HG03575 (cell line): ENCODE results near the gene JSRP1.
"Not testable (repeated sequence)": the region's sequence is repeated elsewhere in the genome, so short reads cannot be mapped to it uniquely, and the experiment has no call there.

Experiments
- ATAC-seq: cut with Tn5 transposase; IDR thresholded peaks from one replicate; pipeline ENCODE4 v1.9.1; 2021; ENCODE audit not compliant: unreplicated experiment, insufficient number of reproducible peaks, low FRiP score; ENCODE audit errors: extremely low read depth

The JSRP1 gene

DNA sequence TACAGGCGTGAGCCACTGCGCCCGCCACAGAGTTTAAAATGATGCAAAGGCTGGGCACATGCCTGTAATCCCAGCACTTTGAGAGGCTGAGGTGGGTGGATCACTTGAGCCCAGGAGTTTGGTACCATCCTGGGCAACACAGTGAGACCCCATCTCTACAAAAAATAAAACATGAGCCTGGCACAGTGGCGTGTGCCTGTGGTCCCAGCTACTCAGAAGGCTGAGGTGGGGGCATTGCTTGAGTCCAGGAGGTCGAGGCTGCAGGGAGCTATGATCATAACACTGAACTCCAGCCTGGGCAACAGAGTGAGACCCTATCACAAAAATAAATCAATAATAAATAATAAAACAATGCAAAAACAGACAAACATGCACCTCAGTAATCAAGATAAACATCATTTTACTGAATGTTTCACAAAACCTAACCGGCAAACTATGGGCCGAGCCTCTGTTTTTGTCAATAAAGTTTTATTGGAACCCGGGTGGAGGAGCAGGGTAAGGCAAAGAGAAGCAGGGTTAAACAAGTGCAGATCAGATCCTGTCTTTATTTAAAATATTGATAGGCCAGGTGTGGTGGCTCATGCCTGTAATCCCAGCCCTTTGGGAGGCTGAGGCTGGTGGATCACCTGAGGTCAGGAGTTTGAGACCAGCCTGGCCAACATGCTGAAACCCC is 27.8 kb upstream of the JSRP1 start:
- no peak for ATAC-seq

DNA sequence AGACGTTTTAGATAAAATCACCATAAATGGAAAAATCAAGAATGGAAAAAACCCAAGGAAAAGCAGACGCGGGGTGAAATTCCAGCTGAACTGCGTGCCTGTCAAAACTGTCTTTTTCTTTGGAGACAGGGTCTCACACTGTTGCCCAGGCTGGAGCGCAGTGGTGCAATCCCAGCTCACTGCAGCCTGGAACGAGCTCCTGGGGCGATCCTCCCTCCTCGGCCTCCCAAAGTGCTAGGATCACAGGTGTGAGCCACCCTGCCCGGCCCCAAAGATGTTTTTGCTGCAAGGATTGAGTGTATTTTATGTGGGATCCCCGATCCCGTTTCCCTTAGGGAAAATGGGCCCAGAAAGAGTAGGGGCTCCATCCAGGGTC is 26.6 kb upstream of the JSRP1 start:
- ATAC-seq: no peak

DNA sequence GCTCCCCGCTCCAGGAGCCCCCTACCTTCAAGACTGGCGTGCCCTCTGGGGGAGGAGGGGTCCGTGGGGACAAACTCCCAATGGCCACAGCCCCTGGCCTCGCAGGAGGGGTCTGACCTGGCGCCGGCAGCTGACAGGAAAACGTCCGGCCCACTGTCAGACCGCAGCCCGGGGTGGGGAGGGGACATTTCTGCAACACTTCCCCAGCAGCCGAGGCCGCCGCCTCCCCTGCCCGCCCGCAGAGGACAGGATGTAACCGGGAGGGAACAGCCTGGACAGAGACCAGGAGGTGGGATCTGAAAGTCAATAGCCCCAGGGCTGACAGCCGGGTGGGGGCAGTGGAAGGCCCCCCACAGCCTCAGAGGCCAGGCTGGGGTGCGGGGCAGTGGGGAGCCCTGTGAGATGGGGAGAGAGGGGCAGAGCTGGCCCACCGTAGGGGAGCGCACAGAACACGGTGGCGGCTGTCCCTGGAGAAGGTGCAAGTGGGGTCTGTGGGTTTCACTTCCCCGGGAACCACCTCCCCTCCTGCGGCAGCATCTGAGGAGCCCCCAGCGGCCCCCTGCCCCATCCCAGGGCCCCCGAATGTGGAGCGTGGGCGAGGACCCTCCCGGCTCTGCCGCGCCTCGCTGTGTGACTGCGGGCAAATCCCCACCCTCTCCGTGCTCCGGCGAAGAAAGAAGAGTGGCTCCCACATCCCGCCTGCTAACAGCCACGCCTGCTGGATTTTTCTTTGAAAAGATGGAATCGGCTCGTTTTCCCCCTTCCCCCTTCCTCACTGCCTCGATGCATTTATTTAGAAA is 26.0 kb upstream of the JSRP1 start, which contains the start of gene PEAK3:
PEAK3 (minus strand) TSS at position 114 of the 800 bp plus-strand sequence. CDS start 1,244 bp downstream, outside the sequence.
- ATAC-seq: no peak

DNA sequence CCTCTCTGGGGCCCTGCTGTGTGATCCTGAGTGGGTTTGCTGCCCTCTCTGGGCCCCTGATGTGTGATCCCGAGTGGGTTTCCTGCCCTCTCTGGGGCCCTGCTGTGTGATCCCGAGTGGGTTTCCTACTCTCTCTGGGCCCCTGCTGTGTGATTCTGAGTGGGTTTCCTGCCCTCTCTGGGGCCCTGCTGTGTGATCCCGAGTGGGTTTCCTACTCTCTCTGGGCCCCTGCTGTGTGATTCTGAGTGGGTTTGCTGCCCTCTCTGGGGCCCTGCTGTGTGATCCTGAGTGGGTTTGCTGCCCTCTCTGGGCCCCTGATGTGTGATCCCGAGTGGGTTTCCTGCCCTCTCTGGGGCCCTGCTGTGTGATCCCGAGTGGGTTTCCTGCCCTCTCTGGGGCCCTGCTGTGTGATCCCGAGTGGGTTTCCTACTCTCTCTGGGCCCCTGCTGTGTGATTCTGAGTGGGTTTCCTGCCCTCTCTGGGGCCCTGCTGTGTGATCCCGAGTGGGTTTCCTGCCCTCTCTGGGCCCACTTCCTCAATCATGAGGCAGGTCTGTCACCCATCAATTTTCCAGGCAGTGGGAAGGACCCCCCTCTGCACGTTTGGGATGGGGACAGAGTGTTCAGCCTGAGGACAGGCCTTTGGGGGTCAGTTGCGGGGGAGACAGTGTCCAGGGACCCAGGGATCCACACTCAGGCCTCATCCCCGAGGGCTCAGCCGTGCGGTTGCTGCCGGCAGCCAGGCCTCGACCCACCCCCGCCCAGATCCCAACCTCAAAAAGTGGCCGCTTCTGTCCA is 25.2 kb upstream of the JSRP1 start:
- not testable (repeated sequence) for ATAC-seq

DNA sequence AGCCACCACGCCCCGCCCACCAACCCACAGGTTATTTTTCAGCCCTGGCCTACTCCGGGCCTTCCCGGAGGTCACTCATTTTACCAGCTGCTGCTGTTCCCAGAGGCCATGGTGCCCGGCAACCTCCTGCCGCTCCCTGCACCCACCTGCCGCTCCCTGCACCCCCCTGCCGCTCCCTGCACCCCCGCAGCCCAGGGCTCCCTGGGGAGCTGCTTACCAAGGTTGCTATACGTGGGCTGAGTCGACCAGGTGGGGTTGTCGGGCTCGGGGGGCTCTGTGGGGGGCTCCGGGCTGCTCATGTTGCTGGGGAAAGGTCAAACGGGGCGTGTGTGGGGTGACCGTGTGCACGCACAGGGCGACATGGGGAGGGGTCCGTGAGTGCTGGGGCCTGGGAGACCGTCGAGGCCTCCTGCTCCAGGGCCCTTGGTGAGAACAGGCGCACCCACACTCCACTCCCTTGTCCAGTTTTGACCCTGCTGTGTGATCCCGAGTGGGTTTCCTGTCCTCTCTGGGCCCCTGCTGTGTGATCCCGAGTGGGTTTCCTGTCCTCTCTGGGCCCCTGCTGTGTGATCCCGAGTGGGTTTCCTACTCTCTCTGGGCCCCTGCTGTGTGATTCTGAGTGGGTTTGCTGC is 24.5 kb upstream of the JSRP1 start:
- ATAC-seq: no peak

DNA sequence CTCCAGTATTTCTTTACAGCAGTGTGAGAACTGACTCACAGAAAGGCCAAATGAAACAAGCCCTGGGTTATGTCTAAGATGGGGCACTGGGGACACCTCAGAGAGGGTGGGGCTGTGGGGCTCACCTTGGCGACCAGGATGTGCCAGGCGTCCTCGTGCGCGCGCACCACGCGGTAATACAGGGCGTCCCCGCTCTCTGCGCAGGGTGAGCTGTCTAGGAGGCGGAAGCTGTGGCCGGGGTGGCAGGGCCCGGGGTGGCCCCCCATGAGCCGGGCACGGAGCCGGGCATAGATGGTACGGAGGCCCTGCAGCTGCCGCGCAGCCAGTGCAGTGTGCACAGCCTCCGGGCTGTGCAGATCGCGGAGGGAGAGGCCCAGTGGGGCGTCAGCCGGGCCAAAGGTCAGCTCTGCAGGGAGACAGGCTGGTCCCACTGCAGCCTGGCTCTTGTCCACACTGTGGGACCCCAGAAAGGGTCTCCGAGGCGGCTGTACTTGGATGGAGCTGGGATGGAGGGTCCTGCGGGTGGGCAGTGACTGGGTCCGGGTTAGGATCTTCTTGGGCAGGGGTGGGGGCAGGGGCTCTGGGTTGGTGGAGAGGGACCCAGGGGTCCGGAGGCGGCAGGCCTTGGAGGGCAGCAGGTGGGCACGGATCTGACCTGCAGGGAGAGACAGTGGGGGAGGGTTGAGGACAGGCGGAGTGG is 22.4 kb upstream of the JSRP1 start:
- no peak for ATAC-seq

DNA sequence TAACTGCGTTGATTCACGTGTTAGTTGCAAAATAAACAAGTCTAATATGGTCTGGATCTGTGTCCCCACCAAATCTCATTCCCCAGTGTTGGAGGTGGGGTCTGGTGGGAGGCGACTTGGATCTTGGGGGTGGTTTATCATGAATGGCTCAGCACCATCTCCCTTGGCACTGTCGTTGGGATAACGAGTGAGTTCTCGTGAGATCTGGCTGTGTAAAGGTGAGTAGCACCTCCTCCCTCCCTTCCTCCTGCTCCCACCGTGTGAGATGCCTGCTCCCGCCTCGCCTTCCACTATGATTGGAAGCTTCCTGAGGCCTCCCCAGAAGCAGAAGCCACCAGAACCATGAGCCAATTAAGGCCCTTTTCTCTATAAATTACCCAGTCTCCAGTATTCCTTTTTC is 20.9 kb upstream of the JSRP1 start:
- ATAC-seq: no peak

DNA sequence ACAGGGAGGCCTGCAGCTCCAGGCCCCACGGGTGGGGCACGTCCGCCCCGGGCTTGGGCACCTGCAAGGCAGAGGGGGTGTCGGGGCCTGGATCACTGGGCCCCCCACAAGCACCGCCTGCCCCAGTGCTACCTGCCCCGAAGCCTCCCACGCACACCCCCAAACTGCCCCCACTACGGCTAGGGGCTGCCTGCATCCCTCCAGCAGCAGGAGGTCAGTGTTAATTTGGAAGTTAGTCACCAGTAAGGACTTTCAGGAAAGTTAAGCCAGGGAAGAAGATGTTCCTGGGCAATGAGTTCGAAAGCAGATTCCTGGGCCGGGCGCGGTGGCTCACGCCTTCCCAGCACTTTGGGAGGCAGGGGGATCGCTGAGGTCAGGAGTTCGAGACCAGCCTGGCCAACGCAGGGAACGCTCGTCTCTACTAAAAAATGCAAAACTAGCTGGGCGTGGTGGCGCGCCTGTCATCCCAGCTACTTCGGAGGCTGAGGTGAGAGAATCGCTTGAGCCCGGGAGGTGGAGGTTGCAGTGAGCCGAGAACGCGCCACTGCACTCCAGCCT is 20.3 kb upstream of the JSRP1 start:
- no peak for ATAC-seq

DNA sequence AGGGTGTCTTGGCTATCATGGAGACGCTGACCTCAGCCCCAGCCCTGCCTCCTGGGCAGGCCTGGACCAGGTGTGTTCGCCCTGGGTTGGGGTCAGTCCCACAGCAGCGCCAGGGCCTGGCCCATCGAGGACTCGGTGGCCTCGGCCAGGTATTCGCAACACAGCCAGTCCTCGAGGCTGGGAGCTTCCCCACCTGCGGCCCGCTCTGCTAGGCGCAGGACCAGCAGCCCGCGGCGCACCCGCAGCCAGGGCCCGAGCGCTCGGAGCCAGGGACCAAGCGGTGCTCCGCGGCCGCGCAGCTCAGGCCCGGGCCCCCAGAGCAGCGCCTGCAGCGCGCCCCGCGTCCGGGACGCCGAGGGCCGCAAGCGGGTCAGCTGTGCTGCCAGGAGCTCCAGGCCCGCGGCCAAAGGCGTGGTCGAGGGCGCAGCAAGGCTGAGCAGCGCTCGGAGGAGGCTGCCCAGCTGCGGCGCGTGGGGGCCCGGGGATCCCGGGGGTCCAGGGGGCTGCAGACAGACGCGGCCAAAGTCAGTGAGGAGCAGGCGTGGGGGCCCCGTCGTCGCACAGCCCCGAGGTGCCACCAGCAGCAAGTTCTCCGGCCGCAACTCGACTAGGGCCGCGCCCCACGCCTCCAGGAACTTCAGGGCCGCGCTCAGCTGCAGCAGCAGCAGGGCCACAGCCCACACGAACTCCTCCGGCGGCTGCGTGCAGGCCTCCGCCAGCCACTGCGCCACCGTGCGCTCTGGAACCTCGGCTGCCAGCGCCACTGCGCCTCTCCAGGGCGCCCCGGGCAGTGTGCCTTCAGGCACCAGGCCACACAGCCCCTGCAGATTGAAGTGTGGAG is 19.6 kb upstream of the JSRP1 start:
- no peak for ATAC-seq

DNA sequence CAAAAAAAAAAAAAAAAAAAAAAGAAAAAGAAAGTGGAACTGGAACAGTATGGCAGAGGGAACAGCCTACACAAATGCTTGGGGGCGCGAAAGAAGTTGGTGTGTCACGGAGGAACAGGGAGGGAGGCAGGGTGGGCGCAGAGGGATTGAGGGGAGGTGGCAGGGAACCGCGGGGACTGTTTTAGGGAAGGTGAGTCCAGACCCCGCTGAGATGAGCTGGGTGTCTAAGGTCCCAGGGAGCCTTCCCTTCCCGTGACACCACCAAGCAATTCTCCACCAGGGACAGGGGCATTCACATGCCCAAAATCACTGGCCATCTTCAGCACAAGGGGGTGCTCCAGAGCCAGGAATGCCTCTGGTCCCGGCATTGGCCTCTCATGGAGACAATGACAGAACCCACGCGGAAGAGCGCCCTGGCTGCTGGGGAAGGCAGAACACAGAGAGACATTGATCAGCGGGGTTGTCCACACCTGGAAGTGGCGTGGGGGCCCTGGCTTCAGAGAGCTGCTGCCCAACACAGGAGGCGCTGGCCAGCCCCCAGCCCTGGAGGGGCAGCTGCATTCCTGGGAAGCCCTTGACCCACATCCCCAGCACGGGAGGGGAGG is 18.8 kb upstream of the JSRP1 start:
- ATAC-seq: no peak

DNA sequence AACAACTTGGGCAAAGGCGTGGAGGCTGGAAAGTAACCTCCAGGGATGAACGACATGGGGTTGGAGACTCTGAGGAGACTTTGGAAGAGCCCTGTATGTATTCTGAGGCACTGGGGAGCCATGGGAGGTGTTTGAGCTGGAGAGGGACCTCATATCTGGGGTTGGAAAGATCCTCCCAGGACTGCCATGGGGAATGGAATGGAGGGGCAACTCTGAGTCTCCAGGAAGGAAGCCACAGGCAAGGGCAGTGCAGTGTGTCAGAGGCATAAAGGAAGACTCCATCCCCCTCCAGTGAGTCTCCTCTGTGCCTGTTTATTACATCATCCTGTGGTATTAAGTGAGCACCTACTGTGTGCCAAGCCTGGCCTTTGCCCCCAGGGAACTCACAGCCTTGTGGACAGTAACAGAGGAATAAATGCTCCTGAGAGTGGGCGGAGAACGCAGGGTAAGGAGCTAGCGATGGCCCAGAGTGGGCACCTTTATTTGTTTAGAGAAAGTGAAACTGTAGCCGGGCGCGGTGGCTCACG is 18.0 kb upstream of the JSRP1 start:
- ATAC-seq: no peak

DNA sequence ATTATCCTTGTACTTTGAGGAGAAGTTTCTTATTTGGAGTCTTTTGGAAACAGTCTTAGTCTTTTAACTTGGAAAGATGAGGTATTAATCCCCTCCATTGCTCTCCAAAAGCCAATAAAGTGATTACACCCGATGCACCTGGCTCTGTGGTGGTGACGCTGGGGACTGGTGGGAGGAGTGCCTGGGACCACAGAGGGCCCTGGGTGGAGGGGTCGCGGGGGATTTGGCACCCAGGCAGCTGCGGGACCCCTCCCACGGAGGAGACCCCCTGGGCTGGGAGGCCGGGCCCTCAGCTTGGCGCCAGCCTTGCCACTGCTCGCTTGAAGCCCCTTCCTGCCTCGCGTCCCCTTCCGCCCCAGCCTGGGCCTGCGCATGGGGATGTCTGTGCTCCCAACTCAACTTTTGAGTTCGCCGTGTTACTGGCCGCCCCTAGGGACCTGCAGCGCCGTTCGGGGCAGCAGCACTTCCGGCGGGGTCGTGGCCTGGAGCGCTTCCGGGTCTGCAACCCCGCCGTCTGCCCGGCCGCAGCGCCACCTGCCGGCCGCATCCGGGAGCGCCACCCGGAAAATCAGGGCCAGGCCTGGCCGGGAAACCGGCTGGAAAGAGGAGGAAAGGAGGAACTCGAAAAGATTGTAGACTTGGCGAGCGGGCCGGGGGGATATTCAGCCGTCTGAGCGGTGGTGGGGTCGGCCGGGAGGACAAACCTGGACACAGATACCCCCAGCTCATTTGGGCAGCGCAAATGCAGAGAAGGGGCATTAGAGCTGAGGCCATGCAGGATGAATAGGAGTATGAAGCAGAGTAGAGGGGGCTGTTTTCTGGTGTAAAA is 17.4 kb upstream of the JSRP1 start:
- ATAC-seq: no peak

DNA sequence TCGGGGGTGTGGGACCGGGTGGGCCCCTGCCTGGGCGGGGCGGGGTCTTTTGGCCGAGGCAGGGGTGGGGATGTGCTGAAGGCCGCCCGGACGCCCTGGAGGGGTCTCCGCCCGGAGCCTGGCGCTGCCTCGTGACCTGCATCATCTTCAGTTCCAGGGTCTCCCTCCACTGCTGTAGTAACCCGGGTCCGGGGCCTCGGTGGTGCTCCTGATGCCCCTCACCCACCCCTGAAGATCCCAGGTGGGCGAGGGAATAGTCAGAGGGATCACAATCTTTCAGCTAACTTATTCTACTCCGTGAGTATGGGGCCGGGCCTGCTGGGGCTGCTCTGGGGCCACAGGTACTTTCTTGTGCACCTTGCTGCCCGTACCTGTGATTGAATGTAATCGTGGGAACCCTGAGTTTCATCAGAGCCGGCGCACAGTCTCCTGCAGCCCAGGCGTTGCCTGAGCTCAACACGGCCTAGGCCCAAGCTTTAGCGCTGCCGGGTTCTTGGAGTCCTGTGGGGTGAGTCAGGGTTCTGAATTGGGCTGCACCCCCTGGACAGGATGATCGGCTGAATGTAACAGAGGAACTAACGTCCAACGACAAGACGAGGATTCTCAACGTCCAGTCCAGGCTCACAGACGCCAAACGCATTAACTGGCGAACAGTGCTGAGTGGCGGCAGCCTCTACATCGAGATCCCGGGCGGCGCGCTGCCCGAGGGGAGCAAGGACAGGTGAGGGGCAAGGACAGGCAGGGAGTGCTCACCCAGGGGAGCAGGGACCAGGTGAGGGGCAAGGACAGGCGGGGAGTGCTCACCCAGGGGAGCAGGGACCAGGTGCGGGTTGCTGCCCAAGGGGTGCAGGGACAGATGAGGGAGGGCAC is 15.3 kb upstream of the JSRP1 start:
- ATAC-seq: no peak

DNA sequence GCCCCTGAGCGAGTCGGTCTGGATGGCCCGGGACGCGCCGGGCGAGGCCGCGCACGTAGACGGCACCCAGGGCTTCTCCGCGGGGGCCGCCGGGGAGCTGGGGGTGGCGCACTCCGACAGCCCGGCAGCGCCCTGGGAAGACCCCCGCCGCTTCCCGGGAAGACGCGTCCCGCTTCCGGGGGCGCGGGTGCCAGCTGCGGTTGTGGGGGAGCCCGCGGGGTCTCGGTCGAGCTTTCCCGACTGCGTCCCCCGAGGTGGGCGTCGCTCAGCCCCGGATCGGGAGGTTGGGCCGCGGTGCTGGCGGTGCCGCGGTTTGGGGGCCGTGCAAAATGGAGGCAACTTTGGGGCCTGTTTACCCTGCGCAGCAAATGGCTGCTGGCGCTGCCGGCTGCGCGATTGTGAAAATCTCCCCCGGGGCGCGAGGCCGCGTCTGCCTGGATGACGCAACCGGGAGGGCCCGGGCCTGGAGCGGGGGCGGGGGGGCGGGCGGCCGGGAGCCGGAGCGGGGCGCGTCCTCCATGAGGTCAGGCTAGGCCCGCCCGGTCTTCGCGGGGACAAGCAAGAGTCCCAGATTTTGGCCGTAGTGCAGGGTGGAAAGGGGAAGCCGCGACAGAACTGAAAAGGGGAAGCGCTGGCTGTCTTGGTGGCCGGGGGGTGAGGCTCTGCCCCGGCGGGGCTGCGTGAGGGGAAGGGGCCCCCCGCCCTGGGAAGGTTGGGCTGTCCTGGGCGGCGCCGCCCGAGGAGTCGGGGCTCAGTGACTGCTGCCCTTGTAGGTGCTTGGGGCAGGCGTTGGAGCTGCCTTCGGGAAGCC is 14.4 kb upstream of the JSRP1 start:
- no peak for ATAC-seq

DNA sequence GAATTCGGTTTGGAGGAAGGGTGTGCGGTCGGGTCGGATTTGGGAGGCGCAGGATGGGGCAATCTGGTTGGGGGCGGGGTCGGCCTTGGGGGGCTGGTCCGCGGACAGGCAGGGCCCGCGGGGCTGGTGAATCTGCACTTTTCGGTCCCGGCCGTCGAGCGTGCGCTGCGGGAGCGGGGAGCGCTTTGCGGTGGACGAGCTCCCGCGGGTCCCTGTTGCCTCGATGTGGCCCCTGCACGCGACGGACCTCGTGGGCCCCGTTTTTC is 13.9 kb upstream of the JSRP1 start:
- no peak for ATAC-seq
